CD8-positive, alpha-beta memory T cell (primary cell): Measurements from ENCODE around the gene DRC1. TPM values are rescaled to one million over a fixed set of nuclear protein-coding genes. Genes with fewer than 3 reads are reported as not detected.

Experiments
- CTCF ChIA-PET: fragments of 350-600 bp; sonication (Branson Sonifier 250); formaldehyde crosslinking; loops from one replicate; lab custom pipeline; 2021; ENCODE audit warnings: antibody characterized with exemption; lab: Charles Lee
- POLR2A ChIA-PET: fragments of 350-600 bp; sonication (Branson Sonifier 250); formaldehyde crosslinking; loops from one replicate; lab custom pipeline; 2021; ENCODE audit warnings: antibody characterized with exemption; lab: Charles Lee
- DNase-seq, 5 donors: peaks; one replicate each; pipeline versions ENCODE4 v3.0.0 to v3.0.0-alpha.2; 2020 to 2022; ENCODE audit warnings: mixed read lengths in 1 of 5
- H3K27ac ChIP-seq: one replicate; pipeline ENCODE4 v1.7.0; 2013; ENCODE audit warnings: low read depth, mild to moderate bottlenecking, low read length, moderate library complexity
- H3K27me3 ChIP-seq: 2 replicates; pipeline ENCODE4 v1.7.0; 2013; ENCODE audit warnings: low read length, mild to moderate bottlenecking; ENCODE audit not compliant: insufficient read depth, poor library complexity, severe bottlenecking
- H3K36me3 ChIP-seq: 2 replicates; pipeline ENCODE4 v1.7.0; 2013; ENCODE audit warnings: mild to moderate bottlenecking, low read length, moderate library complexity; ENCODE audit not compliant: insufficient read depth
- H3K4me1 ChIP-seq: 2 replicates; pipeline ENCODE4 v1.7.0; 2013; ENCODE audit warnings: mild to moderate bottlenecking, low read length, moderate library complexity; ENCODE audit not compliant: insufficient read depth
- H3K4me3 ChIP-seq: 2 replicates; pipeline ENCODE4 v1.7.0; 2013; ENCODE audit warnings: mild to moderate bottlenecking, low read length
- H3K9me3 ChIP-seq: 2 replicates; pipeline ENCODE4 v1.7.0; 2013; ENCODE audit warnings: mild to moderate bottlenecking, low read length
- H3K27ac Mint-ChIP-seq, 8 donors: one replicate each; pipeline ENCODE4 v1.8.0; 2020 to 2021; ENCODE audit warnings: mixed read lengths in 8 of 8, mild to moderate bottlenecking in 6 of 8, inconsistent platforms in 3 of 8, moderate library complexity in 3 of 8
- H3K27me3 Mint-ChIP-seq, 2 donors: one replicate each; pipeline ENCODE4 v1.8.0; 2020 to 2021; ENCODE audit warnings: mixed read lengths in 2 of 2, mild to moderate bottlenecking in 1 of 2, moderate library complexity in 1 of 2
- H3K36me3 Mint-ChIP-seq, 3 donors: one replicate each; pipeline ENCODE4 v1.8.0; 2020 to 2021; ENCODE audit warnings: mixed read lengths in 3 of 3, inconsistent platforms in 1 of 3, mild to moderate bottlenecking in 1 of 3
- H3K4me1 Mint-ChIP-seq, 3 donors: one replicate each; pipeline ENCODE4 v1.8.0; 2020 to 2021; ENCODE audit warnings: mixed read lengths in 3 of 3, inconsistent platforms in 1 of 3, mild to moderate bottlenecking in 1 of 3
- H3K4me3 Mint-ChIP-seq, 7 donors: one replicate each; pipeline ENCODE4 v1.8.0; 2020 to 2021; ENCODE audit warnings: mixed read lengths in 7 of 7, mild to moderate bottlenecking in 6 of 7, moderate library complexity in 4 of 7, inconsistent platforms in 2 of 7
- H3K9me3 Mint-ChIP-seq, 5 donors: one replicate each; pipeline ENCODE4 v1.8.0; 2020 to 2022; ENCODE audit warnings: mixed read lengths in 5 of 5, mild to moderate bottlenecking in 3 of 5, moderate library complexity in 2 of 5, inconsistent platforms in 1 of 5
- polyA plus RNA-seq: library from polyadenylated mRNA; unstranded; fragments of 300-500 nt; fragmentation: Illumina TruSeq; gene quantifications from one replicate; pipeline ENCODE4 v1.2.3, GENCODE V29; 2021
- total RNA-seq, 2 experiments: library from RNA; stranded (reverse); gene quantifications; one replicate each; pipeline ENCODE4 v1.2.3, GENCODE V29; 2021

The DRC1 gene
- total and polyA plus RNA-seq, 3 experiments from 2014 or later, result not detected

DNA sequence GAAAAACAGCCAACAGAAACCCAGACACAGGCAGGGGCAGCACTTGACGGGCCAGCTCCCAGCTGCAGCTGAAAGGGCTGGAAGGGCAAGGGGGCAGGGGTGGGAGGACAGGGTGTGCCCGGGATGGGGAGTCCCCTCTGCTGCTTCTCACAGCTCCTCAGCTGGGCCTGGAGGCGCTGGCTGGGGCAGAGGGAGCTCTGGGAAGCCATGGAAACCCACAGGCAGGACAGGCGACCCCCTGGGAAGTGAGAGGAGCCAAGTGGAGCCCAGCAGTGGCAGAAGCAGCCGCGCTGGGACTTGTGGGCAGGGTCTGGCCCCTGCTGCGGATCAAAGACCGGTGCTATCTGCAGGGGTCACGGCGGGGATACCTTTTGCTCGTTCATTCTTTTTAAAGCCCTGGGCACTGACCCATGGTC lies 55.5 kb downstream of the DRC1 start:
- ChIA-PET POLR2A (no interaction called here), CTCF (no interaction called here)
- no peaks in the 10 kb centered on the region for H3K36me3 ChIP-seq
- no peaks in the 10 kb centered on the region for H3K27me3 ChIP-seq
- no peaks in the 10 kb centered on the region for H3K9me3 ChIP-seq
- Mint-ChIP-seq H3K27ac (no peak overlapping the region), H3K4me3 (no peak overlapping the region), H3K27me3 (peaks cover 2 to 9% of the 10 kb centered on the region in 2 donors), H3K4me1 (no peaks in the 10 kb centered on the region), H3K36me3 (no peaks in the 10 kb centered on the region), H3K9me3 (no peaks in the 10 kb centered on the region)
- no peaks in the 10 kb centered on the region for H3K4me1 ChIP-seq
- no peak overlapping the region for H3K27ac ChIP-seq
- DNase-seq, result no peak
- no peak overlapping the region for H3K4me3 ChIP-seq

DNA sequence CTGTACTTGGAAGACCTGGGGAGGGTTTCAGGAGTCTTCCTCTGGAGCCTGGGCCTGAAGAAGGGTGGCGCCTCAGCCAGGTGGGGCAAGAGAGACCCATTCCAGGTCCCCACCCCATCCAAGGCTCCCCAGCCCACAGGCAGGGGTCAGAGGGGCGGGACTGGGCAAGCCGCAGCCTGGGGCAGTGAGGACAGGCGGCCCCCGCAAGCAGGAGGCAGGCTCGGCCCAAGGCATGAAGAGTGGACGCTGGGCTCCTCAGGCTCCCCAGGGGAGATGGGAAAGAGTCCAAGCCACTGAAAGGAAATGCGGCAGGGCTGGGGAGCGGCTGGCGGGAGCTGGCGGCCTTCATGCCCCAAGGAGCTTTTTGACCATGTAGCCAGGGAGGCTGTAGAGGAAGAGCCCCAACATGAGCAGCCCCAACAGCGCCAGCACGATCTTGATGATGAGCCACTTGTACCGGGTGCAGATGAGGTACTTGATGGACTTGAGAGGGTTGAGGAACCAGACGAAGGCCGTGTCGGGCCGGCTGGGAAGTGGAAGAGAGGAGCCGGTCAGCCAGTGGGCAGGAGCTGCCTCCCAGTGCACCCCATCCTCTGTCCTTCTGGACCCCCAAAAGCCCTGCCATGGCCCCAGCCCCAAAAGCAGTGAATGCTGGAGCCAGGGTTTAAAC lies 56.1 kb downstream of the DRC1 start:
- Histone ChIP-seq H3K27ac (no peak overlapping the region), H3K27me3 (no peaks in the 10 kb centered on the region), H3K36me3 (no peaks in the 10 kb centered on the region), H3K4me1 (no peaks in the 10 kb centered on the region), H3K4me3 (no peak overlapping the region), H3K9me3 (no peaks in the 10 kb centered on the region)
- ChIA-PET CTCF (no interaction called here), POLR2A (interaction anchor here (1.0 kb wide), 1 partner anchor 9 kb away, joined by 3 read pairs; no protein-coding TSS in a partner anchor)
- Mint-ChIP-seq H3K27ac (peak overlapping the region in 1 of 8 donors; percentile 12), H3K4me3 (no peak overlapping the region), H3K27me3 (peaks cover 3 to 9% of the 10 kb centered on the region in 2 donors), H3K9me3 (no peaks in the 10 kb centered on the region), H3K36me3 (no peaks in the 10 kb centered on the region), H3K4me1 (no peaks in the 10 kb centered on the region)
- DNase-seq, result no peak

DNA sequence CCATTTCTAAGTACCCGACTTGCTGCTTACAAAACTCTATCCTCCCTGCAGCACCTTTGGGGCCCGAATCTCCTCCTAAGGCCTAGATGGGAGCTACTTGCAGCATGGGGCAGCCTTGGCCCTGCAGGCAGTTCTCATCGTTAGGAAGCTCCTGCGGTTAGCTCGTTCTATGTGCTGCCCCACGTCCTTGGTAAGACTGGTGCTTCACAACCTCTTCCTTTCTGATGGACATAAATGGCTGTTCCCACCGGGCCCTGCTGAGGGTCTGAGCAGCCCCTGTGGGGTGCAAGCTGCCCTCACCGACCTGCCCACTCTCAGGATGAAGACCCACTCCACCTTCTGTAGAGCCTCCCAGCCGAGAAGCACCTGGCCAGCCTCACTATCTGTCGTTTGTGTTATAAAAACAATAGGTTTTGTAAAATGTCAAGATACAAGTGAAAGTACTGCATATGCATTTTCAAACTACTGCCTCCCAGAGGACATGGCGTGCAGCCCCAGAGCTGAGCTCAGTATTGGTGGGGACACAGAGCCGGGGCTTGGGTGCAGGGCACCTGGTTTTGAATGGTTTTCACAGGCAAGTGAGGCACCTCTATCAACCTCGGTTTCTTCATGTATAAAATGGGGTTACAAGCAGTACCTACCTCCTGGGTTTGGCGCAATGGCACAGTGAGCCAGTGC lies 56.8 kb downstream of the DRC1 start:
- H3K27me3 ChIP-seq, result no peaks in the 10 kb centered on the region
- H3K4me1 Mint-ChIP-seq, result no peaks in the 10 kb centered on the region
- H3K9me3 ChIP-seq, result no peaks in the 10 kb centered on the region
- no peak overlapping the region for H3K4me3 Mint-ChIP-seq
- H3K27ac Mint-ChIP-seq, result peak overlapping the region in 1 of 8 donors; percentile 28
- POLR2A ChIA-PET, result interaction anchor here (1.0 kb wide), 1 partner anchor 9 kb away, joined by 3 read pairs; no protein-coding TSS in a partner anchor
- CTCF ChIA-PET, result no interaction called here
- no peaks in the 10 kb centered on the region for H3K9me3 Mint-ChIP-seq
- no peaks in the 10 kb centered on the region for H3K36me3 ChIP-seq
- H3K27ac ChIP-seq, result no peak overlapping the region
- H3K4me1 ChIP-seq, result no peaks in the 10 kb centered on the region
- peaks cover 1 to 3% of the 10 kb centered on the region in 2 donors for H3K27me3 Mint-ChIP-seq
- no peak for DNase-seq
- H3K4me3 ChIP-seq, result no peak overlapping the region
- H3K36me3 Mint-ChIP-seq, result no peaks in the 10 kb centered on the region

DNA sequence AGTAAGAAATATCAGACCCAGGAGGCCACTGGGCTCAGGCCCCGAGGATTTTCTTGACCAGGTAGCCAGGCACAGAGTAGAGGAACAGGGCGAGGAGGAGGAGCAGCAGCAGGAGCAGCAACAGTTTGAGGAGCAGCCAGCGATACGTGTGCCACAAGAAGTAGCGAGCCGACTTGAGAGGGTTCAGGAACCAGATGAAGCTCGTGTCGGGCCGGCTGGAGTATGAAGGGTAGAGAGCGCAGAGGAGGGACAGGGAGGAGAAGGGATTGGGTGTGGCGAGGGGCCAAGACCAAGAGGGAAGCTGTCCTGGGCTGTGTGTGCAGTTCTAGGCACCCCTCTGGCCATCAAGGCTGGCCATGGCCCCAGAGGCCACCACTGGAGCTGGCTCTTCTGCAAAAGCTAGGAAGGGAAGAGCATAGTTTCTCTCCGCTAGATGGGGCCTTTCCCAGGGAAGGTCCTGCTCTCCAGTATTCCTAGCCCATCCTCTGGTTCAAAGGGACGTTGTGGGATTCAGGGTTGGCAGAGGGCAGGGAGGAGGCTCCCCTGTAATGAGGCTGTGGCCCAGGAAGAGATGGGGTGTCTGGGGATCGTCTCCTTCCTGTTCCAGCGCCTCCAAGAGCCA lies 58.4 kb downstream of the DRC1 start:
- Histone ChIP-seq H3K4me1 (no peaks in the 10 kb centered on the region), H3K27me3 (no peaks in the 10 kb centered on the region), H3K9me3 (no peaks in the 10 kb centered on the region), H3K4me3 (no peak overlapping the region), H3K36me3 (no peaks in the 10 kb centered on the region), H3K27ac (no peak overlapping the region)
- ChIA-PET CTCF (no interaction called here), POLR2A (no interaction called here)
- no peak overlapping the region for H3K27ac Mint-ChIP-seq
- no peaks in the 10 kb centered on the region for H3K9me3 Mint-ChIP-seq
- H3K27me3 Mint-ChIP-seq, result peaks cover 0 to 1% of the 10 kb centered on the region in 2 donors
- H3K4me1 Mint-ChIP-seq, result no peaks in the 10 kb centered on the region
- peak in 1 of 5 donors; percentile 28 for DNase-seq
- no peaks in the 10 kb centered on the region for H3K36me3 Mint-ChIP-seq
- H3K4me3 Mint-ChIP-seq, result no peak overlapping the region

DNA sequence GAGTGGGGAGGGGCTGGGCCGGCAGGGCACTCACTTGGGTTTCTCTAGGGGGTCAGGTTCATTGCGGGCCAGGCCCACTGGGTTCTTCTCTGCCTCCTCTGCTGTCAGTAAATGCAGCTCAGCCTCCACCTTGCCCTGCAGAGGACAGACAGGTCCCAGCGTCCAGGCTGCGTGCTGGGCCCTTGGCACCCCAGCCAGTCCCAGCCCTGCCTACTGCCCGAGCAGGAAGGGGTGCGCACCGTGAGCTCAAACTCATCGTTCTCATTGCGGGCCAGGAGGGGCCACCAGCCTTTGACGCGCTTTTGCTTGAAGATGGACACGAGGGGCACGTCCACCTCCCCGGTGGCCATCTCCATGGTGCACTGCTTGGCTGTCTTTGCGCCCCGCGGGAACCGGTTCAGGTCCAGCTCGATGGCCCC lies 58.9 kb downstream of the DRC1 start:
- DNase-seq, result peak in 1 of 5 donors; percentile 35
- no peak overlapping the region for H3K27ac Mint-ChIP-seq
- POLR2A ChIA-PET, result no interaction called here

DNA sequence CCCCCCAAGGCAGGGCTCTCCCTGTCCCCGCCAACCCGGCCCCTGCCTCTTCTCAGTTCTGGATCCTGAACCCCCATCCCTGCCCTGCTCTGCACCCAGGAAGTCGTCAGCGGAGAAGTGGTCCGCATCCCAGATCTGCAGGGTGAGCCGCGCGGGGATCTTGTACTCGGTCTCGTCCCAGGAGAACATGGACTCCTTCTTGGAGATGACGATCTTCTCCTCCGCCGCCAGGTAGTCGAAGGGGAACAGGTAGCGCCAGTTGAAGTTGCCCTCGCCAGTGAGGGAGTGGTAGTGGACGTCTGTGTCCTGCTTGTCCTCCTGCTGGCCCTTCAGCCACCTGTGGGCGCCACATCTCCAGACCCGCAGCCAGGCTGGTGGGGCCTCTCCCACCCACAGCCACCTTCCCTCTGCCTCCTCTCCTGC lies 59.9 kb downstream of the DRC1 start:
- Histone ChIP-seq H3K27me3 (no peaks in the 10 kb centered on the region), H3K9me3 (no peaks in the 10 kb centered on the region), H3K36me3 (no peaks in the 10 kb centered on the region), H3K4me3 (no peak overlapping the region), H3K27ac (no peak overlapping the region), H3K4me1 (no peaks in the 10 kb centered on the region)
- CTCF ChIA-PET, result no interaction called here
- H3K27me3 Mint-ChIP-seq, result peaks cover 0 to 1% of the 10 kb centered on the region in 2 donors
- no peaks in the 10 kb centered on the region for H3K36me3 Mint-ChIP-seq
- no peak overlapping the region for H3K4me3 Mint-ChIP-seq
- peak in 1 of 5 donors; percentile 42 for DNase-seq
- H3K9me3 Mint-ChIP-seq, result no peaks in the 10 kb centered on the region
- no peak overlapping the region for H3K27ac Mint-ChIP-seq
- H3K4me1 Mint-ChIP-seq, result no peaks in the 10 kb centered on the region
- POLR2A ChIA-PET, result no interaction called here

More for the DNA sequence above, 58.9 kb downstream of the DRC1 start:
- no peak overlapping the region for H3K27ac ChIP-seq
- no peaks in the 10 kb centered on the region for H3K4me1 ChIP-seq
- H3K4me1 Mint-ChIP-seq, result no peaks in the 10 kb centered on the region
- CTCF ChIA-PET, result no interaction called here
- H3K27me3 ChIP-seq, result no peaks in the 10 kb centered on the region
- no peak overlapping the region for H3K4me3 ChIP-seq
- no peaks in the 10 kb centered on the region for H3K9me3 ChIP-seq
- no peaks in the 10 kb centered on the region for H3K36me3 ChIP-seq
- H3K27me3 Mint-ChIP-seq, result peaks cover 0 to 1% of the 10 kb centered on the region in 2 donors
- no peak overlapping the region for H3K4me3 Mint-ChIP-seq
- no peaks in the 10 kb centered on the region for H3K36me3 Mint-ChIP-seq
- H3K9me3 Mint-ChIP-seq, result no peaks in the 10 kb centered on the region

DNA sequence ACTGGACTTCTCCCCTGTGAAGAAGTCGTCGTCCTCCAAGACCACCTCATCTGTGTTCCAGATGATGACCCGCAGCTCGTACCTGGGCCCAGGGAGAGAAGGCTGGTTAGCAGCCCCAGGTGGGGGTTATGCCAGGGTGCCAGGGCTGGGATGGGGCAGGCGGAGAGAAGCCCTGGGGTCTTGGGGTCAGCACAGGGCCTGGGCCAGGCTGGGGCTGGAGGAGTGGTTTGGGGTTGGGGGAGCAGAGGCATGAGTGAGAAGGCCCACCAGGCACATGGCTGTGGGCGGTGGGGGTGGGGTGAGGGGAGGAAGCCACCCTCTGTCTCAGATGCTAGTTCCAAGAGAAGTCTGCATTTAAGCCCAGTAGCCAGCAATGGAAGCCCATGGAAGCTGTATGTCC lies 60.4 kb downstream of the DRC1 start:
- CTCF ChIA-PET, result no interaction called here

More for the DNA sequence above, 60.4 kb downstream of the DRC1 start:
- no peaks in the 10 kb centered on the region for H3K9me3 Mint-ChIP-seq
- peak in 1 of 5 donors; percentile 42 for DNase-seq
- Histone ChIP-seq H3K4me1 (no peaks in the 10 kb centered on the region), H3K9me3 (no peaks in the 10 kb centered on the region), H3K4me3 (no peak overlapping the region), H3K36me3 (no peaks in the 10 kb centered on the region), H3K27ac (no peak overlapping the region), H3K27me3 (no peaks in the 10 kb centered on the region)
- H3K4me3 Mint-ChIP-seq, result no peak overlapping the region
- peaks cover 0 to 1% of the 10 kb centered on the region in 2 donors for H3K27me3 Mint-ChIP-seq
- no peak overlapping the region for H3K27ac Mint-ChIP-seq
- POLR2A ChIA-PET, result no interaction called here
- H3K4me1 Mint-ChIP-seq, result no peaks in the 10 kb centered on the region
- H3K36me3 Mint-ChIP-seq, result no peaks in the 10 kb centered on the region
